K562 treated with DMSO at 1 percent for 48 hours (cell line): ENCODE results near the gene CNRIP1. TPM values are rescaled to one million over a fixed set of nuclear protein-coding genes. Genes with fewer than 3 reads are reported as not detected.

Experiments
- total RNA-seq: library from RNA; unstranded; fragments of 300-600 nt; gene quantifications from 2 replicates; pipeline ENCODE4 v1.2.3, GENCODE V29; 2022; ENCODE audit warnings: low replicate concordance; ENCODE audit errors: extremely low read depth

CNRIP1 gene
- not detected in 2 replicates for total RNA-seq

GRCh38 chr2:68319398-68320117 is at the start of gene CNRIP1:
TSS of gene CNRIP1 (minus strand) at chr2:68319949. CDS start at chr2:68319400, 549 bp downstream.

GRCh38 chr2:68365087-68365486 is 45.3 kb upstream of the CNRIP1 start, which contains the start of gene PLEK:
TSS of gene PLEK (plus strand) at chr2:68365282. CDS start at chr2:68365352, 70 bp downstream.

GRCh38 chr2:68252400-68253218 is 67.1 kb downstream of the CNRIP1 start, which contains the start of gene PPP3R1:
TSS of gene PPP3R1 (minus strand) at chr2:68252532. CDS start at chr2:68252127, 405 bp downstream.

Other genes starting within 250 kb of the CNRIP1 start
- gene PNO1, start 162.1 kb downstream of the CNRIP1 start, total RNA-seq = not detected in 2 replicates
- not detected in 2 replicates for gene PPP3R1, start 67.4 kb downstream of the CNRIP1 start, total RNA-seq
- not detected in 2 replicates for gene PLEK, start 45.3 kb upstream of the CNRIP1 start, total RNA-seq
- gene FBXO48, start 147.3 kb upstream of the CNRIP1 start, total RNA-seq = not detected in 2 replicates
- gene APLF, start 147.6 kb upstream of the CNRIP1 start, total RNA-seq = not detected in 2 replicates